B cell (primary cell): ENCODE measurements around the gene MC1R.

ENCODE experiments used
- EZH2 ChIP-seq: IDR thresholded peaks from 2 replicates; pipeline ENCODE4 v1.6.1; 2012; ENCODE audit warnings: borderline replicate concordance, low read depth, mild to moderate bottlenecking, moderate library complexity, low read length; ENCODE audit not compliant: insufficient read depth, poor library complexity, severe bottlenecking
- TF ChIP-seq, protein P1 (sequence below): fragments of 200-600 bp; IDR thresholded peaks from one replicate; pipeline ENCODE4 v1.8.0; 2022; ENCODE audit warnings: antibody characterized with exemption, mild to moderate bottlenecking

DNA sequence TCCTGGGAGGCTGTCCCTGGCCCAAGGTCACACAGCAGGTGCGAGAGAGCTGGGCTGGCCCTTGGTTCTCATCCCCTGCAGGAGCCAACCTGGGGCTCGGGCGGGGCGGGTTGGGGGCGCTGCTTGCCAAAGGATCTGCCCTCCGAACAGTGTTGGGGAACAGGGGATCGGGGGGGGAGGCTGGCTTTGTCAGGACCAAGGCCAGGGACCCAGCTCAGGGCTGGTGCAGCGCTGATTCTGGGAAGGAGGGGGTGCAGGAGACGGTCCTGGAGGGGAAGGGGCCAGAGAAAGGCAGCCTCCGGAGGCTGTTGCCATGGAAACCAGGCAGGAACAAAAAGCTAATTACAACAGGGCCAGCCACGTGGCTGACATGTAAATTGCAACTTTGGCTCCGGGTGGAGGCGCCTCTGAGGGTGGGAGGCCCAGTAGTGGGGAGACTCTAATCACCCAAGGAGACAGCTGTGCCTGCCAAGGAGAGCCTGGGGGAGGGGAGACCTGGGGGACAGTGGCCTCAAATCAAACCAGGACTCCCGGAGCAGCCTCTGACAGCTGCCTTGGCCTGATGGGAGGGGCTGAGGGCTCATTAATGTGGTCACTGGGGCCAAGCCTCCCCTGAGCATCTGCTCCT lies 5.7 kb downstream of the MC1R start:
- TF ChIP-seq, protein P1, sequence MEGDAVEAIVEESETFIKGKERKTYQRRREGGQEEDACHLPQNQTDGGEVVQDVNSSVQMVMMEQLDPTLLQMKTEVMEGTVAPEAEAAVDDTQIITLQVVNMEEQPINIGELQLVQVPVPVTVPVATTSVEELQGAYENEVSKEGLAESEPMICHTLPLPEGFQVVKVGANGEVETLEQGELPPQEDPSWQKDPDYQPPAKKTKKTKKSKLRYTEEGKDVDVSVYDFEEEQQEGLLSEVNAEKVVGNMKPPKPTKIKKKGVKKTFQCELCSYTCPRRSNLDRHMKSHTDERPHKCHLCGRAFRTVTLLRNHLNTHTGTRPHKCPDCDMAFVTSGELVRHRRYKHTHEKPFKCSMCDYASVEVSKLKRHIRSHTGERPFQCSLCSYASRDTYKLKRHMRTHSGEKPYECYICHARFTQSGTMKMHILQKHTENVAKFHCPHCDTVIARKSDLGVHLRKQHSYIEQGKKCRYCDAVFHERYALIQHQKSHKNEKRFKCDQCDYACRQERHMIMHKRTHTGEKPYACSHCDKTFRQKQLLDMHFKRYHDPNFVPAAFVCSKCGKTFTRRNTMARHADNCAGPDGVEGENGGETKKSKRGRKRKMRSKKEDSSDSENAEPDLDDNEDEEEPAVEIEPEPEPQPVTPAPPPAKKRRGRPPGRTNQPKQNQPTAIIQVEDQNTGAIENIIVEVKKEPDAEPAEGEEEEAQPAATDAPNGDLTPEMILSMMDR: no peak
- TF ChIP-seq EZH2: no peak
